OCI-LY7 (cell line): Measurements from ENCODE around the gene CDK7.

Experiments used
- CTCF ChIP-seq: fragments of 200-600 bp; sonication (generic); conservative IDR thresholded peaks from 2 replicates; pipeline ENCODE4 v1.5.1; 2014; ENCODE audit warnings: mild to moderate bottlenecking, antibody characterized with exemption, low read length, moderate library complexity, mixed read lengths
- EZH2phosphoT487 ChIP-seq: fragments of 200-600 bp; sonication (generic); IDR thresholded peaks from 2 replicates; pipeline ENCODE4 v1.6.1; 2018; ENCODE audit warnings: low read depth, borderline replicate concordance, mild to moderate bottlenecking, mixed run types, antibody characterized with exemption, low read length, moderate library complexity, mixed read lengths

GRCh38 chr5:69293882-69294281, 59.2 kb downstream of the CDK7 start:
- TF ChIP-seq CTCF = no peak
- no peak for TF ChIP-seq EZH2phosphoT487
